Measurements from ENCODE around the gene JMJD8. TPM values are rescaled to one million over a fixed set of nuclear protein-coding genes. Genes with fewer than 3 reads are reported as not detected.
A peak's percentile ranks its signal among the peaks of the same experiment; 100 is the strongest.

Gene JMJD8
- total RNA-seq, 2 experiments from 2014 or later: 37.2 to 43.0 TPM

DNA sequence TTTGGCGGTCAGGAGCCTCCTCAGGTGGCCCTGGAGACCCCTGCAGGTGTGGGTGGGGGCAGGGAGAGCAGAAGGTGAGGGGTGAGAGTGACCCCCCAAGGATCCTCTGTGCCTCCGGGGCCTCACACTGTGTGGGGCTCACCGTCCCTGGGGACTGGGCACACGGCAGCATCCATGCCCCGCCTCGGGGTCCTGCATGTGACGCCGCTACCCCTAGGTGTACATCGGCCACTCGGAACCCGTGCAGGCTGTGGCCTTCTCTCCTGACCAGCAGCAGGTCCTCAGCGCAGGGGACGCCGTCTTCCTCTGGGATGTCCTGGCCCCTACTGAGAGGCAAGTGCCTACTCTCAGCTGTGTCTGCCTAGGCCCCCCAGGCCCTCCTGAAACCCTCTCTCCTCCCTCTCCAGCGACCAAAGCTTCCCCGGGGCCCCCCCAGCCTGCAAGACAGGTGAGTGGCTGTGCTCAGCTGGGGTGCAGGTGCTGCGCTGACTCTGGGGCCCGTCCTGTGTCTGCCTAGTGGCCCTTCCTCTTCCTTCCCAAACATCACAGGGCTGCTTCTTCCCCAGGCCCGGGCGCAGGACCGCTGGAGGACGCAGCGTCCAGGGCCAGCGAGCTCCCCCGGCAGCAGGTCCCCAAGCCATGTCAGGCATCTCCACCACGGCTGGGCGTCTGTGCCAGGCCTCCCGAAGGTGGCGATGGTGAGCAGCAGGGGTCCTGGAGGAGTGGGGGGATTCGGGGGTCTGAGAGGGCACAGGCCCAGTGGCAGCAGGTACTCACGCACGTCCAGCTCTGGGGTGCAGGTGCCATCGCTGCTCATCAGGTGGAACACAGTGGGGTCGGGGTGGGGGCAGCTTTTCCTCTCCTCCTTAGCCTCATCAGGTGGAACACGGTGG lies 25.2 kb downstream of the JMJD8 start:
- H3K4me1 Mint-ChIP-seq: no peaks in the 10 kb centered on the region
- DNase-seq: no peak
- H3K36me3 Mint-ChIP-seq: peaks cover 7% of the 10 kb centered on the region
- no peak overlapping the region for H3K4me3 Mint-ChIP-seq
- H3K27ac Mint-ChIP-seq: no peak overlapping the region
- no peaks in the 10 kb centered on the region for H3K9me3 Mint-ChIP-seq
- H3K27me3 Mint-ChIP-seq: no peaks in the 10 kb centered on the region

DNA sequence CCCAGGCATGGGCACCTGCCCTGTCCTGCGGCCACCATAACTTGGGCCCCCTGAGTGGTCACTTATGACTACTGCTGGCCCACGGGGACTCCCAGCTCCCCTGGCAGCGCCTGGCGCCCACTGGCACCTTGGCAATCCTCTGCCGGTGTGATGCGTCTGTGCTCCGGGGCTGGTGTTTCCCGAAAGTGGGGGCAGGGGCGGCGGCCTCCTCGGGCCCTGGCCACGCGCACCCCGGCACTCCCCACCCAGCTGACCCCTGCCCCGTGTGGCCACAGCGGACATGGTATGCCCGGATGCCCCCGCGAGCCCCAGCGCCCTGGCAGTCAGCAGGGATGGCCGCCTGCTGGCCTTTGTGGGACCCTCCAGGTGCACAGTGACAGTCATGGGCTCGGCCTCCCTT lies 26.6 kb downstream of the JMJD8 start:
- H3K27ac Mint-ChIP-seq: no peak overlapping the region
- DNase-seq: no peak
- no peaks in the 10 kb centered on the region for H3K27me3 Mint-ChIP-seq
- H3K4me3 Mint-ChIP-seq: no peak overlapping the region
- no peaks in the 10 kb centered on the region for H3K4me1 Mint-ChIP-seq
- H3K36me3 Mint-ChIP-seq: peaks cover 4% of the 10 kb centered on the region
- no peaks in the 10 kb centered on the region for H3K9me3 Mint-ChIP-seq

DNA sequence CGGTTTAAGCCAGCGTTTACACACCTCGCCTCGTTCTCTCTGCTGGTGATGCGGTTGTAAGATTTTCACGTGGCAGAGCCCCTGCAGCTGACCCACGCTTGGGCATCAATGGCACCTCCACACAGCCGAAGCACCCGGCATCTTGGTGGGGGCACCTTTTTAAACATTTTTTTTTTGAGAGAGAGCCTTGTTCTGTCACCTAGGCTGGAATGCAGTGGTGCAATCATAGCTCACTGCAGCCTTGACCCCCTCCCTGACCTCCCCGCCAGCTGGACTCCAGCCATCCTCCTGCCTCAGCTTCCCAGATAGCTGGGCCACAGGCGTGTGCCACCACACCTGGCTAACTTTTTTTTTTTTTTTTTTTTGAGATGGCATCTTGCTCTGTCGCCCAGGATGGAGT lies 30.1 kb downstream of the JMJD8 start:
- H3K27ac Mint-ChIP-seq: no peak overlapping the region
- no peaks in the 10 kb centered on the region for H3K4me1 Mint-ChIP-seq
- H3K27me3 Mint-ChIP-seq: no peaks in the 10 kb centered on the region
- no peaks in the 10 kb centered on the region for H3K9me3 Mint-ChIP-seq
- peaks cover 6% of the 10 kb centered on the region for H3K36me3 Mint-ChIP-seq
- DNase-seq: no peak
- H3K4me3 Mint-ChIP-seq: no peak overlapping the region

DNA sequence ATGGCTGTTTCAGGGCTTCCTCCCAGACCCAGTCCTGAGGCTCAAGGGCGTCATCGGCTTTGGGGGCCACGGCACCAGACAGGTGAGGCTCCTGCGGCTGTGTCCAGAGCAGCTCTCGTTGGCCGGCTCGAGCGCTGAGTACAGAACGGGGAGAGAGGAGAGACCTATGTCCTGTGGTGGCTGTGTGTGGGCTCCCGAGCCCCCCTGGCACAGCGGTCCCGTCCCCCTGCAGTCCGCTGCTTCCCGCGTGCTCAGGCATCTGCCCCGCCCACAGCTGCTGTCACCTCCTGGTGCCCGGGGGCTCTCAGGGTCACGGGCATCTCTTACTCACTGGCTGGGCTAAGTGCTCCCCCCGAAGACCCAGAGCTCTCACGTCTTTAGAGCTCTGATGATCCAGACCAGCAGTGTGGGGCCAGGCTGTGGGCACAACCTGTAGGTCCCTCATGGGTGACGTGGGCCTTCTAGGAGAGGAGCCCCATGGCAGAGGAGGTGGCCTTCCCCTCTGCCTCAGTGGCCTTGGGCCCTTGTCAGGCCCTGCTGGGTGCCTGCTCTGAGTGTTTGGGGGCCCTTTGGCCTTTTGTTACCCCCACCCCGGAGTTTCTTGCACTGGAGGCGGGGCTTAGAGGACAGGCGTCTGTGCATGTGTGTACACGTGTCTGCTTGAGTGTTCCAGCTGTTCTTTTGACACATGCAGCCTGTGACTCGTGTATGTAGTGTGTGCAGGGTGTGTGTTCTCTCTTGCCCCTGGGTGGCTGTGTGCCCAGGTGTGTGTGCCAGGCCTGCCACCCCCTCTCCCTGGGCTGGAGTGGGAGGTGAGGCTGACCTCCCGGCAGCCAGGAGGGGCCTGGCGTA lies 31.5 kb downstream of the JMJD8 start:
- Mint-ChIP-seq H3K9me3 (no peaks in the 10 kb centered on the region), H3K36me3 (peaks cover 6% of the 10 kb centered on the region), H3K27me3 (no peaks in the 10 kb centered on the region), H3K27ac (no peak overlapping the region), H3K4me3 (no peak overlapping the region), H3K4me1 (no peaks in the 10 kb centered on the region)
- DNase-seq: no peak

DNA sequence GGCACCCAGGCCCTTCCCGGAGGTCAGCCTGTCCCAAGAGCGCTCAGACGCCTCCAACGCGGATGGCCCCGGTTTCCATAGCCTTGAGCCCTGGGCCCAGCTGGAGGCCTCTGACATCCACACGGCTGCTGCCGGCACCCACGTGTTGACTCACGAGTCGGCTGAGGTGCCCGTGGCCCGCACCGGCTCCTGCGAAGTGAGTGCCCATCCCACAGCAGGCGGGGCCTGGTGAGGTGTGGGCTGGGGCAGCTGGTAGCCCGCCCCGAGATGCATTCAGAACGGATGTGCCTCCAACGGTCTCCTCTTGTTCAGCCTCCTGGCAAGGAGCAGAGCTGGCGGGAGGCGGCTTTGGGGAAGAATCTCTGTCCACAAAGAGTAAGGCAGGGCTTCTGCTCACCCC lies 32.3 kb downstream of the JMJD8 start:
- DNase-seq: no peak
- Mint-ChIP-seq H3K4me3 (no peak overlapping the region), H3K4me1 (peaks cover 1% of the 10 kb centered on the region), H3K36me3 (peaks cover 6% of the 10 kb centered on the region), H3K27ac (no peak overlapping the region), H3K27me3 (no peaks in the 10 kb centered on the region), H3K9me3 (no peaks in the 10 kb centered on the region)

DNA sequence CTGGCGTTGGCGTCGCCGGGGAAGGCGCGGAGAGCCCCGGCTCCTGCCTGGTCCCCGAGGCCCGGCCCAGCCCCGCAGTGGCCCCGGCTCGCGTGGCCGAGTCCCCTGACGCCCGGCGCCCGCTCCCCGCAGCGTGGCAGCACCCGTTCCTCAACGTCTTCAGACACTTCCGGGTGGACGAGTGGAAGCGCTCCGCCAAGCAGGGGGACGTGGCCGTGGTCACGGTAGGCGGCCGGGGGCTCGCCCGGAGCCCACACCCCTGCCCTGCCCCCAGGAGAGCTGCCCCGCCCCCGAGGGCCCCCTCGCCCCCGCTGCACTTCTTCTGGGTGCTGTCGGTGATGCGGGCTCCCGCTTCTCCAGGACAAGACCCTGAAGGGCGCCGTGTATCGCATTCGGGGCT lies 34.5 kb downstream of the JMJD8 start:
- H3K27ac Mint-ChIP-seq: peak overlapping the region; percentile 62
- H3K36me3 Mint-ChIP-seq: peaks cover 7% of the 10 kb centered on the region
- no peaks in the 10 kb centered on the region for H3K9me3 Mint-ChIP-seq
- H3K27me3 Mint-ChIP-seq: no peaks in the 10 kb centered on the region
- DNase-seq: peak; percentile 47
- H3K4me3 Mint-ChIP-seq: peak overlapping the region; percentile 79
- H3K4me1 Mint-ChIP-seq: peaks cover 6% of the 10 kb centered on the region

DNA sequence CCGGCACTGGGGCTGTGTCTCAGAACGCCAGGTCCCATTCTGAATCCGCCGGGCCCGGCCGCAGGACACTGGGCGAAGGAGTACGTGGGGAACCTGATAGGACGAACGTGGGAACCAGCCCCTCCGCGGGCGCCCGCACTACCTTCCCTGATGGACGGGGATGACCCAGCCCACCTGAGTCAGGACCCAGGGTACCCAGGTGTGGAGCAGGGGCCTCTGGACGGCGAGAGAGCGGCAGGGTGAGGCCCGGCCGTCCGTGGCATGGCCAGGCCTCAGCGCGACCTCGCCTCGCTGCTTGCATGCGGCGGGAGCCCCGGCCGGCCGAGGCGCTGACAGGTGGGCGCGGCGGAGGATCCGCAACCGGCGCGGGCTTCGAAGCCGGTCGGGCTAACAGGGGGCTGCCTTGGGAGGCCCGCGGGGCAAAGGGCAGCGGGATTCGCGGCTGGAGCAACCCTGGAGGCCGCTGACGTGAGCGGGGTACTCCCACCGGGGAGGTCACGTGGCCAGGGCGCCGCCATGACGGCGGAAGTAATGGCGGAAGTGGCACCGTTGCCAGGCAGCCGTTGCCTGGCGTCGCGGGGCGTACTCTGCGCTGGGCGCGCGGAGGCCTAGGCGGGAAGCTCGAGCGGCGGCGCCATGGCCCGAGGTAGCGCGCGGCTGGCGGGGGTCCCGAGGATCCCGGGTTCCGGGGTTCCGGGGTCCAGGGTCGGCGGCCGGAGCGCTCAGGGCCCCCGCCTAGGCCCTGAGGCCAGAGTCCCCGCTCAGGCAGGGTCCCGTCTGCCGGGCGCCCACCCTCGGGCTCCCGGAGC lies 35.1 kb downstream of the JMJD8 start, which contains the start of gene WDR90:
WDR90 (plus strand) TSS at position 585 of the 809 bp plus-strand sequence; CDS start at position 637, 52 bp downstream.
- Mint-ChIP-seq H3K36me3 (peaks cover 14% of the 10 kb centered on the region), H3K9me3 (no peaks in the 10 kb centered on the region), H3K4me3 (peak within 1 kb of the TSS; percentile 89), H3K27ac (peak within 1 kb of the TSS; percentile 86), H3K27me3 (no peaks in the 10 kb centered on the region), H3K4me1 (peaks cover 12% of the 10 kb centered on the region)
- DNase-seq: peak; percentile 96

DNA sequence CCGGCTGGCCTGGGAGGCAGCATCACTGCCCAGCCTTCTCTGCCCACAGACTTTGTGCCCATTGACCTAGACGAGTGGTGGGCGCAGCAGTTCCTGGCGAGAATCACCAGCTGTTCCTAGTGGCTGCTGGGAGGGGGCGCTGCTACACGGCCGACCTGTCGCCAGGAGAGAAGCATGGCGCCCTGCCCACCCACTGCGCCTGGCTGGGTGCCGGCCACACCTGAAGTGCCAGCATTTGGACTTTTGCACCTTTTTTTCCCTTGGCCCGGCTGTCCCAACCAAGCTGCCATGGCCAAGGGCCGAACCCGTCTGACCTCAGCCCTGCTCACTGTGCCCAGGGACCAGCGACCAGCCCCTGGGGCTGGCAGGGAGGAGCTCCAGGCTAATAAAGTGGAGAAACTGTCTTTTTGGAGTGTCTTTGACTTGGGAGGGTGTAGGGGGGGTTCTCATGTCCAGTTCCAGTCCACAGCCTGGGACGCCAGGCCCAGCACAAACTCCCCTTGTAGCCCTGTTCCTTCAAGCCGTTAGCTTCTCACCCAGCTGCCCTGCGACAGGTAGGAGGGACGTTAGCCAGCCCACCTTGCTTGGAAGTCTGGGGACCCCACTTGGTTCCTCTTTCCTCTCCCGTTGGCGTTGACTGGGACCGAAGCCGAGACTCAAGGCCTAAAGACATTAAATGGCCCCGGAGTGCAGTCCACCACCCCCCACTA lies 35.9 kb downstream of the JMJD8 start:
- peak overlapping the region; percentile 89 for H3K4me3 Mint-ChIP-seq
- peak; percentile 70 for DNase-seq
- H3K36me3 Mint-ChIP-seq: peaks cover 17% of the 10 kb centered on the region
- H3K4me1 Mint-ChIP-seq: peaks cover 15% of the 10 kb centered on the region
- no peaks in the 10 kb centered on the region for H3K9me3 Mint-ChIP-seq
- H3K27me3 Mint-ChIP-seq: no peaks in the 10 kb centered on the region
- peak overlapping the region; percentile 86 for H3K27ac Mint-ChIP-seq

DNA sequence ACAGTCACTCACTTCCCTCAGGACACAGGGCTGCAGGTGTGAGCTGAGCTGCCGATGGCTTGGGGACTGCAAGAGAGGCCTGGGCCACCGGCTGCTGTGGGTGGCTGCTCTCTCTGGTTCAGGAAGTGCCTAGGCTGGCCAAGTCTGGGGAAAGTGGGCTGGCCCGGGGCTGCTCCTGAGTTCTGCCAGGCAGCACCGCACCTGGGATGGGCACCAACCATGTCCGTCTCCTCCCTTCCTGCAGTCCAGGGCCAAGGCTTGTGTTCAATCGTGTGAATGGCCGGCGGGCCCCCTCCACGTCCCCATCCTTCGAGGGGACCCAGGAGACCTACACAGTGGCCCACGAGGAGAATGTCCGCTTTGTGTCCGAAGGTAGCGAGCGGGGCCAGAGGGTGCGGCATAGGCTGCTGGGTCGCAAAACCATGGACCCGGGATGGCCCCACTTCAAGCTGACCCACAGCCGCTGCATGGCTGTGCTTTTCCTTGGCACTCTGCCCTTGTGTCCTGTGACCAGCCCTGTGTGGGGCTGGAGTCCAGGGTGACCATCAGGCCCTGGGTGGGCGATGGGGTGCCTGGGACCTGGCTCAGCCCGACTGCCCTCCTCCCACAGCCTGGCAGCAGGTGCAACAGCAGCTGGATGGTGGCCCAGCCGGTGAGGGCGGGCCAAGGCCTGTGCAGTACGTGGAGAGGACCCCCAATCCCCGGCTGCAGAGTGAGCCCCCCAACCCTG lies 36.8 kb downstream of the JMJD8 start:
- Mint-ChIP-seq H3K36me3 (peaks cover 14% of the 10 kb centered on the region), H3K27me3 (no peaks in the 10 kb centered on the region), H3K4me3 (no peak overlapping the region), H3K4me1 (peaks cover 17% of the 10 kb centered on the region), H3K9me3 (no peaks in the 10 kb centered on the region), H3K27ac (no peak overlapping the region)
- no peak for DNase-seq

DNA sequence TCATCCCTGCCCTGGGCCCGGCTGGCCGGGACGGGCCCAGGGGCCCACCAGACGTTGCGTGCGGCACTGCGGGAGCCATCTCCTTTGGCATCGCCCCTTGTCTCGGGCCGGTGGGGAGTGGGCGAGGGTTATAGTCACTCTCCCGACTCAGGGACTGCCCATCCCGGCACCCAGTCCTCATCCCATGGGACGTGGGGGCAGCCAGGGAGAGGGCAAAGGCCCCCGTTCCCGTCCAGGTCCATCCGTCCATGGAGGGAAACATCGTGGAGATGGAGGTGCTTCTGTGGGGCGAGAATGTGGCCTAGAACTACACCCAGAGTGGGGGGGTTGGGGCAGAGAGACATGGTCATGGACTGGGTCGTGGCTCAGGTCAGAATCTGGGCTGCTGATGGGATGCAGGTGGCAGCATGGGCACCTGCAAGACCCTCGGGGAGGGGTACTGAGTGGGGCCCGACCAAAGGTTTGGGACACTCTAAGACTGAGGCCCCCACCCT lies 37.4 kb downstream of the JMJD8 start:
- no peaks in the 10 kb centered on the region for H3K27me3 Mint-ChIP-seq
- DNase-seq: no peak
- no peaks in the 10 kb centered on the region for H3K9me3 Mint-ChIP-seq
- no peak overlapping the region for H3K4me3 Mint-ChIP-seq
- H3K27ac Mint-ChIP-seq: peak overlapping the region; percentile 21
- peaks cover 14% of the 10 kb centered on the region for H3K36me3 Mint-ChIP-seq
- H3K4me1 Mint-ChIP-seq: peaks cover 17% of the 10 kb centered on the region

DNA sequence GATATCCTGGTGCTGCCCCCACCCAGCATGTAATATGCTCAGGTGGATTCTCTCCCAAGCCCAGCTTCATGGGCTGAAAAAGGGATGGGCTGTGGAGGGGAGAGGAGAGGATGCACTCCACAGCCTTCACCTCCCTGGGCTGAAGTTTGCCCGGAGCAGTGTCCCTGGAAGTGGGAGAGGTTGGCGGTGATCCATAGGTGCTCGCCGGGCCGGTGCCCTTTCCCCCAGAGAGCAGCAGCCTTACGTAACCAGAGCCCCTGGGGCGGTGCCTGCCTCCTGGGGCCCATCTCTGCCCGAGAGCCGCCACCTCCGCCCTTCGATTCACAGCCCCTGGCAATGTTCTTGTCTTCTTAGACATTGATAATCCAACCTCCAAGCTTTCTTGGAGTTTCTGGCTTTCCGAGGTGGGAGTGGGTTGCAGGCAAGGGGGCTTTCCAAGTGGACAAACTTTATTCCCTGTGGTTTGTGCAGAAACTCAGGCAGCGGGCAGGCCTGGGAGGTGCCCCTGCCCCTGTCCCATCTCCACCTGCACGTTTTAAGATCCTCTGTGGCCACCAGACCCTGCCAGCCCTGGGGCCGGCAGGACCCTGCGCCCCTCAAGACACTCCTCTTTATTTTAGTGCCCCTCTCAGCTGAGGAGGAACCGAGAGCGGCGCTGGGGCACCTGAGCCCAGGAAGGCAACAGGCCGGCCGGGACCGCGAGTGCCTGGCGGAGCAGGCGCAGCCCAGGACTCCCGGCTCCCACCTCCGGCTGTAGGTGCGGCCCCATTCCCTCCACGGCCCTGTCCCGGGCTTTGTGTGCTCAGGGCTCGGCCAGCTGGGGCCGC lies 38.1 kb downstream of the JMJD8 start:
- H3K27me3 Mint-ChIP-seq: no peaks in the 10 kb centered on the region
- H3K36me3 Mint-ChIP-seq: peaks cover 14% of the 10 kb centered on the region
- no peak overlapping the region for H3K4me3 Mint-ChIP-seq
- H3K27ac Mint-ChIP-seq: peak overlapping the region; percentile 11
- no peak for DNase-seq
- H3K4me1 Mint-ChIP-seq: peaks cover 17% of the 10 kb centered on the region
- no peaks in the 10 kb centered on the region for H3K9me3 Mint-ChIP-seq

DNA sequence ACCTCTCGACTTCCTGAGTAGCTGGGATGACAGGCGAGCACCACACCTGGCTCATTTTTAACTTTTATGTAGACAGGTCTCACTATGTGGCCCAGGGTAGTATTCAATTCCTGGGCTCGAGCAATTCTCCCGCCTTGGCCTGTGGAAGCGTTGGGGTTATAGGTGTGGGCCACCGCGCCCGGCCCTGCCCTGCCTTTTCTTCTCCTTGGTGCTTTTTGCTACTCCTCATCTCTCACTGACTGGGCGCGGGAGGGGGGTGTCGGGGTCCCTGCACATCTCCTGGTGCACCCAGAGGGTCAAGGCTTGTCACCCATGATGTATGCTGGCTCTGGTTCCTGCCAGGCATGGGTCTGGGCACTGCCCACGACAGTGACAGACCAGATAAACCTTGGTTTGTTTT lies 39.6 kb downstream of the JMJD8 start:
- no peaks in the 10 kb centered on the region for H3K27me3 Mint-ChIP-seq
- H3K27ac Mint-ChIP-seq: peak overlapping the region; percentile 29
- peaks cover 17% of the 10 kb centered on the region for H3K4me1 Mint-ChIP-seq
- no peak for DNase-seq
- no peaks in the 10 kb centered on the region for H3K9me3 Mint-ChIP-seq
- peak overlapping the region; percentile 63 for H3K4me3 Mint-ChIP-seq
- peaks cover 11% of the 10 kb centered on the region for H3K36me3 Mint-ChIP-seq

DNA sequence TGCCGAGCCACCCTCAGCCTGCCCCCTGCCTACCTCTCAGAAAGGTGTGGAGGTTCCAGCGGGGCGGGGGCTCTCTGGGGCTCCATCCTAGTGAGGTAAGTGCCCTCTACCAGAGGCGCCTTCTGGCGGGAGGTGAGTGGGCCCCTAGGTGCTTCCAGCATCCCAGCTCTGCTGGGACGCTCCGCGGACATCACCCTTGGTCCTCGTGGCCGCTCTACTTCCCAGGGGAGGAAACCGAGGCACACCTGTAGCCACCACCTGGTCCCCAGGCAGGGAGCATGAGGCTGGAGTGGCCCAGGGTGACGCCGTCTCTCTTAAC lies 41.1 kb downstream of the JMJD8 start:
- H3K9me3 Mint-ChIP-seq: no peaks in the 10 kb centered on the region
- peak overlapping the region; percentile 66 for H3K27ac Mint-ChIP-seq
- H3K4me3 Mint-ChIP-seq: peak overlapping the region; percentile 83
- peaks cover 11% of the 10 kb centered on the region for H3K36me3 Mint-ChIP-seq
- DNase-seq: no peak
- no peaks in the 10 kb centered on the region for H3K27me3 Mint-ChIP-seq
- H3K4me1 Mint-ChIP-seq: peaks cover 17% of the 10 kb centered on the region
